HepG2 (cell line): ENCODE results near the gene COQ3. TPM values are rescaled to one million over a fixed set of nuclear protein-coding genes. Genes with fewer than 3 reads are reported as not detected.

Experiments used
- CENPT ChIP-seq: sonication (generic); formaldehyde crosslinking; IDR thresholded peaks from 2 replicates; pipeline ENCODE4 v1.8.0; 2022; ENCODE audit warnings: low read depth, mild to moderate bottlenecking, moderate library complexity, missing genetic modification reagents
- GABPA ChIP-seq, 2 experiments: IDR thresholded peaks; 2 replicates each; pipeline ENCODE4 v1.6.1; 2011 to 2016; ENCODE audit warnings: low read depth in 2 of 2, low read length in 1 of 2, missing biosample characterization in 1 of 2, missing genetic modification characterization in 1 of 2
- KDM1A ChIP-seq: IDR thresholded peaks from 2 replicates; pipeline ENCODE4 v1.6.1; 2016; ENCODE audit warnings: missing compliant biosample characterization
- NCOR1 ChIP-seq: fragments of 200-600 bp; sonication (generic); IDR thresholded peaks from 2 replicates; pipeline ENCODE4 v1.7.0; 2017; ENCODE audit warnings: antibody characterized with exemption, low read length, borderline replicate concordance
- NFKBIZ ChIP-seq: IDR thresholded peaks from 2 replicates; pipeline ENCODE4 v1.6.1; 2018; ENCODE audit warnings: missing genetic modification reagents, missing compliant biosample characterization
- PHB2 ChIP-seq: fragments of 450-650 bp; IDR thresholded peaks from 2 replicates; pipeline ENCODE4 v1.6.1; 2018; ENCODE audit not compliant: partially characterized antibody
- PITX1 ChIP-seq: sonication (generic); formaldehyde crosslinking; IDR thresholded peaks from 2 replicates; pipeline ENCODE4 v1.5.1; 2020; ENCODE audit warnings: mild to moderate bottlenecking, missing genetic modification reagents
- REL ChIP-seq: sonication (generic); formaldehyde crosslinking; conservative IDR thresholded peaks from 2 replicates; pipeline ENCODE4 v1.8.0; 2022; ENCODE audit warnings: mild to moderate bottlenecking, missing genetic modification reagents, moderate library complexity
- RORA ChIP-seq: sonication (generic); formaldehyde crosslinking; IDR thresholded peaks from 2 replicates; pipeline ENCODE4 v1.5.0; 2020; ENCODE audit warnings: mild to moderate bottlenecking, missing genetic modification reagents, moderate library complexity
- SMAD3 ChIP-seq: sonication (generic); formaldehyde crosslinking; IDR thresholded peaks from 2 replicates; pipeline ENCODE4 v1.4.0; 2020; ENCODE audit warnings: missing genetic modification reagents
- ZFP37 ChIP-seq: sonication (generic); formaldehyde crosslinking; IDR thresholded peaks from 2 replicates; pipeline ENCODE4 v1.4.0; 2020; ENCODE audit warnings: missing genetic modification reagents, borderline replicate concordance
- ZNF230 ChIP-seq: sonication (generic); formaldehyde crosslinking; IDR thresholded peaks from 2 replicates; pipeline ENCODE4 v1.4.0; 2020; ENCODE audit warnings: mild to moderate bottlenecking, missing genetic modification reagents
- ZNF24 ChIP-seq: fragments of 450-650 bp; IDR thresholded peaks from 2 replicates; pipeline ENCODE4 v1.6.1; 2017; ENCODE audit warnings: antibody characterized with exemption, mild to moderate bottlenecking
- ZNF333 ChIP-seq: sonication (generic); formaldehyde crosslinking; IDR thresholded peaks from 2 replicates; pipeline ENCODE4 v1.4.0; 2020; ENCODE audit warnings: mild to moderate bottlenecking, missing genetic modification reagents, borderline replicate concordance
- ZNF468 ChIP-seq: sonication (generic); formaldehyde crosslinking; IDR thresholded peaks from 2 replicates; pipeline ENCODE4 v1.8.0; 2022; ENCODE audit warnings: mild to moderate bottlenecking, moderate library complexity, missing genetic modification reagents
- ZNF788 ChIP-seq: sonication (generic); formaldehyde crosslinking; IDR thresholded peaks from 2 replicates; pipeline ENCODE4 v1.5.0; 2020; ENCODE audit warnings: mild to moderate bottlenecking, missing genetic modification reagents, borderline replicate concordance
- polyA plus RNA-seq, 8 experiments: library from polyadenylated mRNA; depleted of rRNA in 3 of 8; stranded (reverse) in 7 of 8; unstranded in 1 of 8; fragments of >200 nt; fragmentation: Illumina TruSeq in 4 of 8; extraction: Trizol in 4 of 8; gene quantifications; 2 replicates each; pipeline versions ENCODE4 v1.2.1 to v1.2.3, GENCODE V29; 2011 to 2016; ENCODE audit warnings: low read depth in 4 of 8, missing spikeins in 1 of 8, mixed read lengths in 1 of 8; ENCODE audit not compliant: insufficient read depth in 1 of 8
- total RNA-seq, 5 experiments: library from RNA; depleted of rRNA; stranded (reverse); fragments of >200 nt; fragmentation: Illumina TruSeq; extraction: Trizol; gene quantifications; 2 replicates each; pipeline ENCODE4 v1.2.3, GENCODE V29; 2016; ENCODE audit warnings: low read depth in 1 of 5
- TF ChIP-seq, protein P1 (sequence below): sonication (generic); formaldehyde crosslinking; IDR thresholded peaks from 2 replicates; pipeline ENCODE4 v1.4.0; 2020; ENCODE audit warnings: mild to moderate bottlenecking, missing genetic modification reagents
- TF ChIP-seq, protein P2 (sequence below): sonication (generic); formaldehyde crosslinking; IDR thresholded peaks from 2 replicates; pipeline ENCODE4 v1.4.0; 2020; ENCODE audit warnings: missing genetic modification reagents, borderline replicate concordance
- TF ChIP-seq, protein P3 (sequence below): sonication (generic); formaldehyde crosslinking; IDR thresholded peaks from 2 replicates; pipeline ENCODE4 v1.8.1; 2023; ENCODE audit warnings: mild to moderate bottlenecking, moderate library complexity, missing genetic modification reagents
- TF ChIP-seq, protein P4 (sequence below): sonication (generic); formaldehyde crosslinking; IDR thresholded peaks from 2 replicates; pipeline ENCODE4 v1.8.1; 2023; ENCODE audit warnings: missing genetic modification reagents, inconsistent platforms, borderline replicate concordance
- TF ChIP-seq, protein P5 (sequence below): sonication (generic); formaldehyde crosslinking; IDR thresholded peaks from 2 replicates; pipeline ENCODE4 v1.4.0; 2020; ENCODE audit warnings: mild to moderate bottlenecking, missing genetic modification reagents

The COQ3 gene
- total and polyA plus RNA-seq, 2 of the 13 experiments (the other 11 are each of a cell fraction or from before 2014, with no cell fraction given): 5.3 to 20.5 TPM

DNA sequence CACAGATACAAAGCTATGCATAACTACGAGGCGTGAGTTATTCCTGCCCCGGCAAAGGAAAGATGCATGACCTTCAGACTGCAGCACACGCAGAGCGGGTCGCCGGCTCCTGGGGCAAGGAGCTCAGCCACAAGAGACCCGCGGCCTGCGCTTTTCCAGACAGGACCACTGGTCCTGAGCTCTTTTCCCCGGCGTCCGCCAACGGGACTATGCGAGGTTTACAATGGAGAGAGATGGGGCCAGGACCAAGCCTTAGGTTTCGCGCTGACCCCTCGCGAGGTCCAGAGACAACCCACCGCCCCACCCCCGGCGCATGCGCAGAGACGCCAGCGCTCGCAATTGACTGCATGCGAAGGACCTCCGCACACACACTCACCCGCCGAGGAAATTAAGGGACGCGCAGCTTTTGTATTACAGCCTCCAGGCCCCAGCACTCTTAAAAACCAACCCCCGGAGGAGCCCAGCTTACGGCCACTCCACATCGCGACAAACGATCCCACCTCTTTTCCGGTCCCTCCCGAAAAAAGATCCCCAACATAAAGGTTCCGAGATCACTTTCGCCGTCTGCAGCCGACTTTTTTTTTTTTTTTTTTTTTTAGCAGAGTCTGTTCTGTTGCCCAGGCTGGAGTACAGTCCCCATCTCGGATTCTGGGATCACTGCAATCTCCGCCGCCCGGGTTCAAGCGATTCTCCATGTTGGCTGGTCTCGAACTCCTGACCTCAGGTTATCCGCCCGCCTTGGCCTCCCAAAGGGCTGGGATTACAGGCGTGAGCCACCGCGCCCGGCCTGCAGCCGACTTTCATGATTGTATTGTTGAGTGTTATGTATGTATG, at the start of gene COQ3 (continued):
- TF ChIP-seq, protein P1, sequence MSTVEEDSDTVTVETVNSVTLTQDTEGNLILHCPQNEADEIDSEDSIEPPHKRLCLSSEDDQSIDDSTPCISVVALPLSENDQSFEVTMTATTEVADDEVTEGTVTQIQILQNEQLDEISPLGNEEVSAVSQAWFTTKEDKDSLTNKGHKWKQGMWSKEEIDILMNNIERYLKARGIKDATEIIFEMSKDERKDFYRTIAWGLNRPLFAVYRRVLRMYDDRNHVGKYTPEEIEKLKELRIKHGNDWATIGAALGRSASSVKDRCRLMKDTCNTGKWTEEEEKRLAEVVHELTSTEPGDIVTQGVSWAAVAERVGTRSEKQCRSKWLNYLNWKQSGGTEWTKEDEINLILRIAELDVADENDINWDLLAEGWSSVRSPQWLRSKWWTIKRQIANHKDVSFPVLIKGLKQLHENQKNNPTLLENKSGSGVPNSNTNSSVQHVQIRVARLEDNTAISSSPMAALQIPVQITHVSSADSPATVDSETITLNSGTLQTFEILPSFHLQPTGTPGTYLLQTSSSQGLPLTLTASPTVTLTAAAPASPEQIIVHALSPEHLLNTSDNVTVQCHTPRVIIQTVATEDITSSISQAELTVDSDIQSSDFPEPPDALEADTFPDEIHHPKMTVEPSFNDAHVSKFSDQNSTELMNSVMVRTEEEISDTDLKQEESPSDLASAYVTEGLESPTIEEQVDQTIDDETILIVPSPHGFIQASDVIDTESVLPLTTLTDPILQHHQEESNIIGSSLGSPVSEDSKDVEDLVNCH (CRISPR knock-in tag): no peak
- no peak for TF ChIP-seq ZNF788 (CRISPR knock-in tag)
- peak; percentile 44 for TF ChIP-seq GABPA (IDR thresholded peaks at IDR 0.05; ENCODE audit: low read depth, low read length)
- peak; percentile 89 for TF ChIP-seq GABPA (CRISPR knock-in tag; IDR thresholded peaks at IDR 0.05; ENCODE audit: low read depth)
- TF ChIP-seq ZNF333 (CRISPR knock-in tag): no peak
- TF ChIP-seq, protein P2, sequence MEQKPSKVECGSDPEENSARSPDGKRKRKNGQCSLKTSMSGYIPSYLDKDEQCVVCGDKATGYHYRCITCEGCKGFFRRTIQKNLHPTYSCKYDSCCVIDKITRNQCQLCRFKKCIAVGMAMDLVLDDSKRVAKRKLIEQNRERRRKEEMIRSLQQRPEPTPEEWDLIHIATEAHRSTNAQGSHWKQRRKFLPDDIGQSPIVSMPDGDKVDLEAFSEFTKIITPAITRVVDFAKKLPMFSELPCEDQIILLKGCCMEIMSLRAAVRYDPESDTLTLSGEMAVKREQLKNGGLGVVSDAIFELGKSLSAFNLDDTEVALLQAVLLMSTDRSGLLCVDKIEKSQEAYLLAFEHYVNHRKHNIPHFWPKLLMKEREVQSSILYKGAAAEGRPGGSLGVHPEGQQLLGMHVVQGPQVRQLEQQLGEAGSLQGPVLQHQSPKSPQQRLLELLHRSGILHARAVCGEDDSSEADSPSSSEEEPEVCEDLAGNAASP: no peak
- TF ChIP-seq, protein P3, sequence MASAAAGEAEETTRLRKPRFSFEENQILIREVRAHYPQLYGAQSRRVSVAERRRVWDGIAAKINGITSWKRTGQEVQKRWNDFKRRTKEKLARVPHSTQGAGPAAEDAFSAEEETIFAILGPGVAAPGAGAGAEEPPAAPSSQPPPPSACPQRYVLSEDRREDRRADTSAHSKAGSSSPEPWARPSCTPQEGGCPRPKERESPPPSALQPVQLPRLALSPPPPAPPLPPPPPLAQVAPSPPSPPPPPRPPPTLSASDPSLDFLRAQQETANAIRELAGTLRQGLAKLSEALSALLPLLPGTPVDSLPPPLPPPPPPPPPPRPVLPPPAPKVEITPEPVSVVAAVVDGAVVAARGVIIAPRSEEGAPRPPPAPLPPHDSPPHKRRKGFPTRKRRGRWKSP (CRISPR knock-in tag): peak; percentile 47; the same call in 1 of the 2 replicates
- peak; percentile 77 for TF ChIP-seq ZNF230 (CRISPR knock-in tag)
- TF ChIP-seq NCOR1: no peak
- no peak for TF ChIP-seq CENPT (CRISPR knock-in tag)
- TF ChIP-seq NFKBIZ (CRISPR knock-in tag): no peak
- TF ChIP-seq ZNF468 (CRISPR knock-in tag): no peak
- no peak for TF ChIP-seq RORA (CRISPR knock-in tag)
- no peak for TF ChIP-seq SMAD3
- no peak for TF ChIP-seq PHB2
- TF ChIP-seq ZFP37 (CRISPR knock-in tag): peak; percentile 31; the same call in 1 of the 2 replicates
- no peak for TF ChIP-seq PITX1 (CRISPR knock-in tag)
- no peak for TF ChIP-seq ZNF24
- TF ChIP-seq KDM1A (CRISPR knock-in tag): no peak
- TF ChIP-seq REL (CRISPR knock-in tag): no peak
- TF ChIP-seq, protein P4, sequence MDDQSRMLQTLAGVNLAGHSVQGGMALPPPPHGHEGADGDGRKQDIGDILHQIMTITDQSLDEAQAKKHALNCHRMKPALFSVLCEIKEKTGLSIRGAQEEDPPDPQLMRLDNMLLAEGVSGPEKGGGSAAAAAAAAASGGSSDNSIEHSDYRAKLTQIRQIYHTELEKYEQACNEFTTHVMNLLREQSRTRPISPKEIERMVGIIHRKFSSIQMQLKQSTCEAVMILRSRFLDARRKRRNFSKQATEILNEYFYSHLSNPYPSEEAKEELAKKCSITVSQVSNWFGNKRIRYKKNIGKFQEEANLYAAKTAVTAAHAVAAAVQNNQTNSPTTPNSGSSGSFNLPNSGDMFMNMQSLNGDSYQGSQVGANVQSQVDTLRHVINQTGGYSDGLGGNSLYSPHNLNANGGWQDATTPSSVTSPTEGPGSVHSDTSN: no peak
- TF ChIP-seq, protein P5, sequence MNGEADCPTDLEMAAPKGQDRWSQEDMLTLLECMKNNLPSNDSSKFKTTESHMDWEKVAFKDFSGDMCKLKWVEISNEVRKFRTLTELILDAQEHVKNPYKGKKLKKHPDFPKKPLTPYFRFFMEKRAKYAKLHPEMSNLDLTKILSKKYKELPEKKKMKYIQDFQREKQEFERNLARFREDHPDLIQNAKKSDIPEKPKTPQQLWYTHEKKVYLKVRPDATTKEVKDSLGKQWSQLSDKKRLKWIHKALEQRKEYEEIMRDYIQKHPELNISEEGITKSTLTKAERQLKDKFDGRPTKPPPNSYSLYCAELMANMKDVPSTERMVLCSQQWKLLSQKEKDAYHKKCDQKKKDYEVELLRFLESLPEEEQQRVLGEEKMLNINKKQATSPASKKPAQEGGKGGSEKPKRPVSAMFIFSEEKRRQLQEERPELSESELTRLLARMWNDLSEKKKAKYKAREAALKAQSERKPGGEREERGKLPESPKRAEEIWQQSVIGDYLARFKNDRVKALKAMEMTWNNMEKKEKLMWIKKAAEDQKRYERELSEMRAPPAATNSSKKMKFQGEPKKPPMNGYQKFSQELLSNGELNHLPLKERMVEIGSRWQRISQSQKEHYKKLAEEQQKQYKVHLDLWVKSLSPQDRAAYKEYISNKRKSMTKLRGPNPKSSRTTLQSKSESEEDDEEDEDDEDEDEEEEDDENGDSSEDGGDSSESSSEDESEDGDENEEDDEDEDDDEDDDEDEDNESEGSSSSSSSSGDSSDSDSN (CRISPR knock-in tag): peak; percentile 57; the same call in 1 of the 2 replicates
